HFF-Myc (cell line): Measurements from ENCODE around the gene SBF2.

Experiments used
- DNase-seq: peaks from one replicate; pipeline ENCODE4 v3.0.0-alpha.2; 2011; ENCODE audit warnings: low read depth; ENCODE audit errors: extremely low read depth
- H3K4me3 ChIP-seq: replicated peaks from 2 replicates; pipeline ENCODE4 v1.5.1; 2011; ENCODE audit warnings: low read depth, mild to moderate bottlenecking, control low read depth, low read length
- TF ChIP-seq, protein P1 (sequence below): IDR thresholded peaks from 2 replicates; pipeline ENCODE4 v1.5.1; 2012; ENCODE audit warnings: mild to moderate bottlenecking, low read depth, low read length, control low read depth; ENCODE audit errors: missing control alignments

Gene SBF2

DNA sequence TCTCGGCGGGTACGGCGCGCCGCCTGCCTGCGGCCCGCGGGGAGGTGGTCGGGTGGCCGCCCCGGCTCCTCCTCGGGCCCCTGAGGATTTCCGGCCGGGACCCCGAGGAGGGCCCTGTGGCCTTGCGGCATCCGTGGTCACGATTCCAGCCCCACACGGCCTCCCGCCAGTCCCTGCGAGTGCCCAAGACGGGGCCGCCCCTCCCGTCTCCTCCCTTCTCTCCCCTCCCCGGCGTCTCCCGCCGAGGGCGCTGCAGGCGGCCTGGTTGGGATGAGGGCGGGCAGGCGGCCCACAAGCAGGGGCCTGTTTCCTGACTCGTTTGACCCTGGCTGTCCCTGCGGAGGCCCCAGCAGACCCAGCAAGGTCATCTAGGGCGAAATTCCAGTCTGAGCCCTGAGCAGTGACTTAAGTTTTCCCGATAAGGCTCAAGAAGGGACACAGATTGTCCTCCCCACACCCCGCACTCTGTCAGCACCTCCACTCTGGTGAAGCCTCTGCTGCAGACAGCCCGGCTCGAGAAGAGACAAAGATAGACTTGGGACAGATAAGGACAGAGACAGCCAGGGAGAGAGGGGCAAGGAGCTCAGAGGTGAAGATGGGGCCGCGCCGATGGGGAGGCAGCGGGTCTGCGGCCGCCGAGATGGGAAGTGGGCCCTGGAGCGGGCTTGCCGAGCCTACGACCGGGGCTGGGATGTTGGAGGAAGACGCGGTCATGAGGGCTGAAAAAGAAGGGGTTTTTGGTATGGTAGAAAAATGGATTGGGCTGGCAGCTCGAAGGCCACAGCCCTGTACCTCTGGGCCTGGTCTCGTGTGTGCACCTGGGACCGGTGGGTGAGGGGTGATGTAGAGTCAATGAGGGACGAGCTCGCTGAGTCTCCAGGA is 535.1 kb downstream of the SBF2 start:
- TF ChIP-seq, protein P1, sequence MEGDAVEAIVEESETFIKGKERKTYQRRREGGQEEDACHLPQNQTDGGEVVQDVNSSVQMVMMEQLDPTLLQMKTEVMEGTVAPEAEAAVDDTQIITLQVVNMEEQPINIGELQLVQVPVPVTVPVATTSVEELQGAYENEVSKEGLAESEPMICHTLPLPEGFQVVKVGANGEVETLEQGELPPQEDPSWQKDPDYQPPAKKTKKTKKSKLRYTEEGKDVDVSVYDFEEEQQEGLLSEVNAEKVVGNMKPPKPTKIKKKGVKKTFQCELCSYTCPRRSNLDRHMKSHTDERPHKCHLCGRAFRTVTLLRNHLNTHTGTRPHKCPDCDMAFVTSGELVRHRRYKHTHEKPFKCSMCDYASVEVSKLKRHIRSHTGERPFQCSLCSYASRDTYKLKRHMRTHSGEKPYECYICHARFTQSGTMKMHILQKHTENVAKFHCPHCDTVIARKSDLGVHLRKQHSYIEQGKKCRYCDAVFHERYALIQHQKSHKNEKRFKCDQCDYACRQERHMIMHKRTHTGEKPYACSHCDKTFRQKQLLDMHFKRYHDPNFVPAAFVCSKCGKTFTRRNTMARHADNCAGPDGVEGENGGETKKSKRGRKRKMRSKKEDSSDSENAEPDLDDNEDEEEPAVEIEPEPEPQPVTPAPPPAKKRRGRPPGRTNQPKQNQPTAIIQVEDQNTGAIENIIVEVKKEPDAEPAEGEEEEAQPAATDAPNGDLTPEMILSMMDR: peak; percentile 21
- DNase-seq: peak; percentile 35
- peak overlapping the region; percentile 46 for H3K4me3 ChIP-seq

DNA sequence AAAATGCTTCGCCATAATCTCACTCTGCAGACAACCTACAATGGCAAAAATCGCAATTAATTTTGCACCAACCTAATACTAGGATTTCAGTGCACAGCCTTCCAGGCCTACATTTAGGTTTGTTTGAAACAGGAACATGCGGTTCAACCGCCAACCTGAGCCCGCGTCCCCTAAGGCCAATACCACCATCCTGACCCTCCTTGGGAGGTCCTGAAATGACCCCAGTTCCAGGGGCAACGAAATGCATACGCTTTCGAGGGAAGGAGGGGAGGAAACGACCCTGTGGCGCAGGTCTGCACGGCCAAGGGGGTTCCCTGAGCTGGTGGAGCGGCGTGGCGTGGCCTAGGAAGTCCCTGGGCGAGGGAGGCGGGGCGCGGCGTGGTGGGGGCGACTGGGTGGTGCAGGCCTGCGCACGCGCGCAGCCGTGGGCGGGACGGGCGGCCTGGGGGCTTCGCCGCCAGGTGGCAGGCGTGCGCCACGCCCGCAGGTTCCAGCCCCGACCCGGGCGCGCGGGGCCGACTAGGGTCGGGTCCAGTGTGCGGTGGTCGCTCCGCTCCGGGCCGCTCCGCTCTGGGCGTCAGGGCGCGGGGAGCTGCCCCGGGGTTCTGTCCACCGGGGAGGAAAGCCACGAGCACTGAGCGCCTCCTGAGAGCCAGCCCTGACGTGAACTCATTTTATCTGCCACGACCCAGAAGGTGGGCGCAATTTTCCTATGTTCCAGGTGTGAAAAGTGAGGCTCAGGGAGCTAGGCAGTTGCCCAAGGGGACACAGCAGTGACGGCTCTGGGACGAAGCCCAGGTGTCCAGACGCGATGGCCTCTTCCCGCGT is 536.0 kb downstream of the SBF2 start:
- TF ChIP-seq, protein P1: peak; percentile 35
- peak overlapping the region; percentile 46 for H3K4me3 ChIP-seq

DNA sequence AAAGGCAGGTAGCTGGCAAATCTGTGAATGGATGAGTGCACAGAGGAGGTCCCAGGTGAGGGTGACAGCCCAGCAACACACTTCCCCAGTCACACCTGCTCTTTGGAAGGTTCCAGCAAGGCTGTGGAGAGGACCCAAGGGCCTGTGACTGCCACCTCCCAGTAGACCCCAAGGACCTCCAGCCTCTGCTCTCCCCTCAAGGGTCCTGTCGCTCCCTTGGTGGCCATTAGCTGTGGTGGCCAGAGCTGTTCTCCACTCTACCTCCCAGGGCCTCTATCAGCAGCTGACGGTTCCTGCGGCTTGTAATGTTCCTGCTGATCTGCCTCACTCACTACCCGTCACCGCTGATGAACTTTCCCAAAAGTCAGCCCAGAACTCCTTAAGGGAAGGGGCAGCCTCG is 537.1 kb downstream of the SBF2 start:
- DNase-seq: no peak
- TF ChIP-seq, protein P1: no peak

More for the DNA sequence above, 536.0 kb downstream of the SBF2 start:
- no peak for DNase-seq

DNA sequence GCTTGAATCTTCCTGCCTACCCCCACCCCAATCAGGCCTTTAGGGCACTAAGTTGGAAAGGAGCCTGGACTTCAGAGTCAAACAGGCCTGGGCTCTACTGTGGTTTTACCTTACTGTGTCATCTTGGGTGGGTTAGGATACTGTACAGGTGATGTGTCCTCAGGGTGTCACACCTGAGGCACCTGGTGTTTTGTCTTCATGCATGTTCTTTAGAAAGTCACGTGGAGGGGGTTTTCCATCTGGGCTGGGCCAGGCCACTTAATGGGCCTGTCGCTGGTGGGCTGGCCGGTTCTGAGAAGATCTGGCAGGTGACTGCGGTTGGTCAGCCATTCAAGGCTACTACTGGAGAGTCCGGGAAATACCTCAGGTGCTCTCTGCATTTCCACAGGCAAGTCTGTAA is 537.6 kb downstream of the SBF2 start:
- TF ChIP-seq, protein P1: no peak
- DNase-seq: no peak
- H3K4me3 ChIP-seq: no peak overlapping the region

More for the DNA sequence above, 537.1 kb downstream of the SBF2 start:
- no peak overlapping the region for H3K4me3 ChIP-seq

DNA sequence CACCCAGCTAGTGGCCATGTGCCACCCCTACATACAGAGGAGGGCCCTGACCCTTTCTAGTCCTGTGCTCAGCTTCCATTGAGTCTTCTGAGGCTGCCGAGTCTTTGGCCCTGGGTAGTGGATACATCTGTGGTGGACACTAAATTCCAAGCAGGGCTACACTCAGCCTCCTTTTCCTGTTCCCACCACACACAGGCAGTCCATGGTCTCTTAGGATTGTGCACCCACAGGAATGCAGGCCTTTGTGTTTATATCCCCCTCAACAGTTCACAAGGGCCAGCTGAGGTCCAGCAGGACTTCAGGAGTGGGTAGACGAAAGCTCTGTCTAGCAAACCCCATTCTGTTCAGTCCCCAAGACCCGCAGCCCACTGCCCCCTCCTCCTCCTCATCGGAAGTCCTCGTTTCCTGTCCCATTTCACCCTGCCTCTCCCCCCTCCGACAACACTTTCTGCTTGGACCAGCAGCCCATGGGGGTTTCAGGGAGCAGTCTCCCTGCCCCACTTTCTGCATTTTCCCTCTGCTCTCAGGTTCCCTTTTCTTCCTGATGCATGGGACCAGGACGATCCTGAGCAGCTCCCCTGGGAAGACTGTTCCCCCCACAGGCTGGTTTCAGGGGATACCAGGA is 538.3 kb downstream of the SBF2 start:
- DNase-seq: no peak
- TF ChIP-seq, protein P1: no peak
- H3K4me3 ChIP-seq: no peak overlapping the region

DNA sequence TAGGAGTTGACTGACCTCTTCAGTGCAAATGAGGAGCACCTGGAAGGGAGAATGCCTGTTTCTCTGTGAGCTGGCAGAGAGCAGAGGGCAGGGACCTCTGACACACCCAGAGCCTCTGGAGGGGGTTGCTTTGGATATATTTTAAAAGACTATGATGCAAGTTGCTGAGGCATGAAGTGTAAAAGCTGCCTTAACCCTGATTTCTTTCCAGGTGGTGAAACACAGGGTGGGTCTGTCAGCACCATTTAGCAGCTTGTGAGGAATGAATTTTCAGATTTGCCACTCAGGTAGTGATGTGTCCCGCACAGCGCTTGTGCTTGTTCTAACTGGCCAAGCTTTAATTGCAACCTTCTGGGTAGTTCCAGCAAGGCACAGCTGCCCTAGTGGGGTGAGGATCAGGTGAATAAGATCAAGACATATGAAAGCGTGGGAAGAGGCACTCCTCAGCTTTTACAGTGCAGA is 540.0 kb downstream of the SBF2 start:
- no peak overlapping the region for H3K4me3 ChIP-seq
- TF ChIP-seq, protein P1: no peak
- DNase-seq: no peak
